Fibroblast of lung (primary cell): ENCODE results near the gene GPR173. TPM values are rescaled to one million over a fixed set of nuclear protein-coding genes. Genes with fewer than 3 reads are reported as not detected.

ENCODE experiments used
- DNase-seq, 2 donors: peaks; one replicate each; pipeline versions ENCODE4 v3.0.0 to v3.0.0-alpha.2; 2010; ENCODE audit warnings: low read depth in 2 of 2
- H2AFZ ChIP-seq: 2 replicates; pipeline ENCODE4 v1.5.1; 2012; ENCODE audit warnings: low read length, control low read depth, inconsistent platforms
- H3K27ac ChIP-seq: 2 replicates; pipeline ENCODE4 v1.5.1; 2011; ENCODE audit warnings: low read length, control low read depth; ENCODE audit not compliant: insufficient read depth
- H3K27me3 ChIP-seq: 2 replicates; pipeline ENCODE4 v1.5.1; 2011; ENCODE audit warnings: mild to moderate bottlenecking, low read length; ENCODE audit not compliant: control insufficient read depth, insufficient read depth
- H3K36me3 ChIP-seq: 2 replicates; pipeline ENCODE4 v1.5.1; 2011; ENCODE audit warnings: low read length; ENCODE audit not compliant: control insufficient read depth, insufficient read depth
- H3K4me1 ChIP-seq: 2 replicates; pipeline ENCODE4 v1.5.1; 2011; ENCODE audit warnings: low read length; ENCODE audit not compliant: control insufficient read depth, insufficient read depth; ENCODE audit errors: extremely low read depth
- H3K4me2 ChIP-seq: 2 replicates; pipeline ENCODE4 v1.5.1; 2011; ENCODE audit warnings: low read length, control low read depth; ENCODE audit not compliant: insufficient read depth; ENCODE audit errors: extremely low read depth
- H3K4me3 ChIP-seq, 4 experiments: fragments of 200-600 bp in 1 of 4; sonication (generic) in 1 of 4; replicated peaks in 1 of 4; 2 replicates each; pipeline ENCODE4 v1.5.1; 2011 to 2016; ENCODE audit warnings: low read length in 4 of 4, low read depth in 3 of 4, mild to moderate bottlenecking in 3 of 4, control low read depth in 2 of 4, inconsistent platforms in 1 of 4, mixed read lengths in 1 of 4; ENCODE audit not compliant: insufficient read depth in 1 of 4; ENCODE audit errors: control extremely low read depth in 1 of 4
- H3K79me2 ChIP-seq: 2 replicates; pipeline ENCODE4 v1.5.1; 2012; ENCODE audit warnings: mild to moderate bottlenecking, low read length, inconsistent platforms; ENCODE audit not compliant: control insufficient read depth, insufficient read depth
- H3K9ac ChIP-seq: 2 replicates; pipeline ENCODE4 v1.5.1; 2011; ENCODE audit warnings: mild to moderate bottlenecking, low read length, control low read depth; ENCODE audit not compliant: insufficient read depth
- H3K9me3 ChIP-seq: 2 replicates; pipeline ENCODE4 v1.5.1; 2012; ENCODE audit warnings: low read depth, low read length; ENCODE audit not compliant: control insufficient read depth, insufficient read depth
- H4K20me1 ChIP-seq: 2 replicates; pipeline ENCODE4 v1.5.1; 2011; ENCODE audit warnings: low read length; ENCODE audit not compliant: control insufficient read depth, insufficient read depth; ENCODE audit errors: extremely low read depth
- EZH2 ChIP-seq: IDR thresholded peaks from 2 replicates; pipeline ENCODE4 v1.5.1; 2012; ENCODE audit warnings: low read length, control low read depth, mild to moderate bottlenecking; ENCODE audit errors: missing control alignments
- polyA plus RNA-seq, 2 donors: library from polyadenylated mRNA; depleted of rRNA in 1 of 2; stranded (reverse) in 1 of 2; unstranded in 1 of 2; fragments of >200 nt; gene quantifications; 2 replicates each; pipeline ENCODE4 v1.2.1, GENCODE V29; 2011 to 2012; ENCODE audit warnings: missing spikeins in 1 of 2
- total RNA-seq: library from RNA; depleted of rRNA; stranded (reverse); fragments of >200 nt; gene quantifications from 2 replicates; pipeline ENCODE4 v1.2.1, GENCODE V29; 2014
- TF ChIP-seq, protein P1 (sequence below), 2 donors: IDR thresholded peaks in 1 of 2; conservative IDR thresholded peaks in 1 of 2; 1 replicate in 1 of 2; 2 replicates in 1 of 2; pipeline ENCODE4 v1.5.1; 2011 to 2012; ENCODE audit warnings: low read length in 2 of 2, control low read depth in 1 of 2, inconsistent platforms in 1 of 2, low read depth in 1 of 2, mild to moderate bottlenecking in 1 of 2

Gene GPR173
- total and polyA plus RNA-seq, 2 donors (not counting 1 experiment from before 2014, with no cell fraction given) = 3.9 to 5.6 TPM

DNA sequence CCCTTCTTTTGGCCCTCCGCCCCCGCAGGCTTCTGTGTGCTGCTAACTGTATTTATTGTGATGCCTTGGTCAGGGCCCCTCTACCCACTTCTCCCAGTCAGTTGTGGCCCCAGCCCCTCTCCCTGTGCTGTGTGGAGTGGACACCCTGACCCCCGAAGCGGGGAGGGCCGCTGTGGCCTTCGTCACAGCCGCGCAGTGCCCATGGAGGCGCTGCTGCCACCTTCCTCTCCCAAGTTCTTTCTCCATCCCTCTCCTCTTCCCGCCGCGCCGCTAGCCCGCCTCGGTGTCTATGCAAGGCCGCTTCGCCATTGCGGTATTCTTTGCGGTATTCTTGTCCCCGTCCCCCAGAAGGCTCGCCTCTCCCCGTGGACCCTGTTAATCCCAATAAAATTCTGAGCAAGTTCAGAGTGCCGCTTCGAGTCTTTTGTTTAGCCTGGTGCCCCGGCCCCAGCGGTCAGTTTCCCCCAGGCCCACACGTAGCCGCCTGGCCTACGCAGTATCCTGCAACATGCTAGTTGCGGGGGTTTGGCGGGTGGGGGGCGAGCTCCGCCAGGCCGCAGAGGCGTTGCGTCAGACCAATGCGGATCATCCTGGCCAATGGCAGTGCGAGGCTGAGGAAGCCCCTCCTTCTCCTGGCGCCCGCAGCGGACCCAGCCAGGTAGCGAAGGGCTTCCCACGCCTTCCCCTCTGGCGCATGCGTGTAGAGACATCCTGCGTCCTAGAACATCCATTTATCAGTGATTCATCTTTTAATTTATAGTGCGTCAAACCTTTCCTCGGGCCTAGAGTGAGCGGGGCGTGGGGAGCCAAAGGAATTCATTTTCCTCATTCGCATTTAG lies 39.8 kb downstream of the GPR173 start:
- Histone ChIP-seq H3K4me2 (peak overlapping the region; percentile 60), H2AFZ (no peak overlapping the region), H3K27ac (peak overlapping the region; percentile 53), H3K27me3 (no peaks in the 10 kb centered on the region), H4K20me1 (peaks cover 2% of the 10 kb centered on the region), H3K9me3 (no peaks in the 10 kb centered on the region), H3K4me1 (peaks cover 4% of the 10 kb centered on the region), H3K79me2 (no peaks in the 10 kb centered on the region), H3K4me3 (peak overlapping the region; percentile 15 to 72 (median 42)), H3K9ac (no peak overlapping the region), H3K36me3 (peaks cover 10% of the 10 kb centered on the region)
- TF ChIP-seq EZH2 = no peak
- TF ChIP-seq, protein P1, sequence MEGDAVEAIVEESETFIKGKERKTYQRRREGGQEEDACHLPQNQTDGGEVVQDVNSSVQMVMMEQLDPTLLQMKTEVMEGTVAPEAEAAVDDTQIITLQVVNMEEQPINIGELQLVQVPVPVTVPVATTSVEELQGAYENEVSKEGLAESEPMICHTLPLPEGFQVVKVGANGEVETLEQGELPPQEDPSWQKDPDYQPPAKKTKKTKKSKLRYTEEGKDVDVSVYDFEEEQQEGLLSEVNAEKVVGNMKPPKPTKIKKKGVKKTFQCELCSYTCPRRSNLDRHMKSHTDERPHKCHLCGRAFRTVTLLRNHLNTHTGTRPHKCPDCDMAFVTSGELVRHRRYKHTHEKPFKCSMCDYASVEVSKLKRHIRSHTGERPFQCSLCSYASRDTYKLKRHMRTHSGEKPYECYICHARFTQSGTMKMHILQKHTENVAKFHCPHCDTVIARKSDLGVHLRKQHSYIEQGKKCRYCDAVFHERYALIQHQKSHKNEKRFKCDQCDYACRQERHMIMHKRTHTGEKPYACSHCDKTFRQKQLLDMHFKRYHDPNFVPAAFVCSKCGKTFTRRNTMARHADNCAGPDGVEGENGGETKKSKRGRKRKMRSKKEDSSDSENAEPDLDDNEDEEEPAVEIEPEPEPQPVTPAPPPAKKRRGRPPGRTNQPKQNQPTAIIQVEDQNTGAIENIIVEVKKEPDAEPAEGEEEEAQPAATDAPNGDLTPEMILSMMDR (conservative IDR thresholded peaks at IDR 0.05 in 1 of 2, IDR thresholded peaks at IDR 0.05 in 1 of 2; ENCODE audit: low read depth in 1 of 2, low read length in 2 of 2) = no peak
- peak; percentile 74 to 85 for DNase-seq

DNA sequence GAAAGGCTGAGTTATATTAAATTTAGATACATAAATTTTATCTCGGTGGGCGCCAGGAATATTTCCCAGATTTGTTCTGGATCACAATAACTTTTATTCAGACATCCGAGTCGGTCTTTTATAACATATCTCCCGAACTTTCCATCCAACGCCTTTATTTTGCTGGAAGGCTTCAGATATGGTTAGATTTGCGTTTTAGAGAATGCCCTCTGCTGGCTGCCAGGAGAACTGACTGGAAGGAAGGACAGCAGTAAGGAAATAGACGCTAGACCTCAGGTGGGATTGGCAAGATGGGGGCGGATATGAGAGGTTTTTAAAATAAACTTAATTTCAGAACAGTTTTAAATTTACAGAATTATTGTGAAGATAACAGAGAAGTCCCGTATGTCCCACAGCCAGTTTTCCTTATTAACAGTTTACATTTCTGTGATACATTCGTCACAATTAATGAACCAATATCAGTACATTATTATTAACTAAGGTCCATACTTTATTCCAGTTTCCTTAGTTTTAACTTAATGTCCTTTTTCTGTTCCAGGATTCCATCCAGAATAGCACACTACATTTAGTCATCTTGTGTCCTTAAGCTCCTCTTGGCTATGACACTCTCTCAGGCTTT lies 40.7 kb downstream of the GPR173 start:
- Histone ChIP-seq H3K4me2 (peak overlapping the region; percentile 60), H3K4me3 (peak overlapping the region; percentile 15 to 72 (median 42)), H3K27ac (peak overlapping the region; percentile 53), H3K9me3 (no peaks in the 10 kb centered on the region), H3K4me1 (no peaks in the 10 kb centered on the region), H3K36me3 (peaks cover 8% of the 10 kb centered on the region), H3K27me3 (no peaks in the 10 kb centered on the region), H2AFZ (no peak overlapping the region), H3K79me2 (no peaks in the 10 kb centered on the region), H3K9ac (no peak overlapping the region), H4K20me1 (peaks cover 2% of the 10 kb centered on the region)
- TF ChIP-seq, protein P1 (conservative IDR thresholded peaks at IDR 0.05 in 1 of 2, IDR thresholded peaks at IDR 0.05 in 1 of 2; ENCODE audit: low read depth in 1 of 2, low read length in 2 of 2) = peak; percentile 72 to 79
- TF ChIP-seq EZH2 = no peak
- peak; percentile 58 to 67 for DNase-seq

DNA sequence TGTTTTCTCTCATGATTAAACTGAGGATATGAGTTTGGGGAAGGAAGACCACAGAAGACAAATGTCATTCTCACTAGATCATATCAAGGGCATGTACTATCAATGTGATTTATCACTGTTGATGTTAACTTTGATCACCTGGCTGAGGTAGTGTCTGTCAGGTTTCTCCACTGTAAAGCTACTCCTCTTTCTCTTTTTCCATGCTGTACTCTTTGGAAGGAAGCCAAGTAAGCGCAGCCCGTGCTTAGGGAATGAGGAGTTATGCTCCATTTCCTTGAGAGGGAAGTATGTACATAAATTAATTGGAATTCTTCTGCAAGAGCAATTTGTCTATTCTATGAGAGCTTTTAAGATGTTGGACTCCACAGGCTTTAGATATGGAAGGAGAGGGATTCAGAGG lies 41.3 kb downstream of the GPR173 start:
- Histone ChIP-seq H3K79me2 (no peaks in the 10 kb centered on the region), H3K9ac (no peak overlapping the region), H3K27ac (no peak overlapping the region), H3K36me3 (peaks cover 5% of the 10 kb centered on the region), H4K20me1 (peaks cover 2% of the 10 kb centered on the region), H3K27me3 (no peaks in the 10 kb centered on the region), H3K4me3 (no peak overlapping the region), H3K9me3 (no peaks in the 10 kb centered on the region), H2AFZ (no peak overlapping the region), H3K4me2 (no peak overlapping the region), H3K4me1 (no peaks in the 10 kb centered on the region)
- TF ChIP-seq, protein P1 (conservative IDR thresholded peaks at IDR 0.05 in 1 of 2, IDR thresholded peaks at IDR 0.05 in 1 of 2; ENCODE audit: low read depth in 1 of 2, low read length in 2 of 2) = no peak
- TF ChIP-seq EZH2 = no peak
- DNase-seq = no peak
